Stimulated activated CD4-positive, alpha-beta T cell treated with anti-CD3 and anti-CD28 coated beads, Interleukin-12 subunit alpha, Interleukin-12 subunit beta, amount 100 ng/mL, for 24 hours (primary cell): ENCODE results near the gene NEK2.
"Not testable (repeated sequence)": the region's sequence is repeated elsewhere in the genome, so short reads cannot be mapped to it uniquely, and the experiment has no call there.

Experiments
- DNase-seq, 2 experiments: peaks; one replicate each; pipeline ENCODE4 v3.0.0-alpha.2; 2020; ENCODE audit warnings: low read depth in 2 of 2

Gene NEK2

GRCh38 chr1:211675230-211676105 lies at the start of gene NEK2:
Gene NEK2 (minus strand): TSS chr1:211675621. CDS start chr1:211675479, 142 bp downstream.
- DNase-seq, result peak; percentile 66 to 79

GRCh38 chr1:211724687-211725196 lies 49.3 kb upstream of the NEK2 start:
- no peak for DNase-seq

- DNase-seq, result no peak
Measured at GRCh38 chr1:211723273-211723672, 47.9 kb upstream of the NEK2 start.

- no peak for DNase-seq
Measured at GRCh38 chr1:211722277-211723175, 47.1 kb upstream of the NEK2 start.

GRCh38 chr1:211716555-211716954 lies 41.1 kb upstream of the NEK2 start:
- not testable (repeated sequence) for DNase-seq

- no peak for DNase-seq
Measured at GRCh38 chr1:211715971-211716370, 40.5 kb upstream of the NEK2 start.

- no peak for DNase-seq
Measured at GRCh38 chr1:211714154-211714553, 38.7 kb upstream of the NEK2 start.

- no peak for DNase-seq
Measured at GRCh38 chr1:211713231-211713630, 37.8 kb upstream of the NEK2 start.

- DNase-seq, result no peak
Measured at GRCh38 chr1:211711315-211711705, 35.9 kb upstream of the NEK2 start.

GRCh38 chr1:211710566-211711314 lies 35.3 kb upstream of the NEK2 start:
- DNase-seq, result no peak

GRCh38 chr1:211708926-211709325 lies 33.5 kb upstream of the NEK2 start:
- no peak for DNase-seq

GRCh38 chr1:211708006-211708405 lies 32.6 kb upstream of the NEK2 start:
- no peak for DNase-seq

GRCh38 chr1:211705467-211706091 lies 30.2 kb upstream of the NEK2 start:
- no peak for DNase-seq

- DNase-seq, result no peak
Measured at GRCh38 chr1:211704543-211704942, 29.1 kb upstream of the NEK2 start.

GRCh38 chr1:211703812-211704537 lies 28.6 kb upstream of the NEK2 start:
- no peak for DNase-seq

- no peak for DNase-seq
Measured at GRCh38 chr1:211701733-211702132, 26.3 kb upstream of the NEK2 start.

GRCh38 chr1:211699059-211699458 lies 23.6 kb upstream of the NEK2 start:
- no peak for DNase-seq

- DNase-seq, result peak; percentile 61 to 82
Measured at GRCh38 chr1:211698161-211699026, 23.0 kb upstream of the NEK2 start.

GRCh38 chr1:211697356-211697755 lies 21.9 kb upstream of the NEK2 start:
- DNase-seq, result no peak
